ENCODE measurements around the gene PIK3R5.

GRCh38 chr17:8953156-8953885 lies 12.2 kb downstream of the PIK3R5 start:
- TF ChIP-seq CTCF (IDR thresholded peaks at IDR 0.05) (no peak), POLR2A (IDR thresholded peaks at IDR 0.05) (no peak), POLR2AphosphoS5 (IDR thresholded peaks at IDR 0.05) (no peak), EP300 (IDR thresholded peaks at IDR 0.05) (no peak)

Data from stomach (tissue), 4 donors.